Lower lobe of right lung (tissue), 2 donors: ENCODE data around the gene NSF. TPM values are rescaled to one million over a fixed set of nuclear protein-coding genes. Genes with fewer than 3 reads are reported as not detected.
"Not testable (repeated sequence)": the region's sequence is repeated elsewhere in the genome, so short reads cannot be mapped to it uniquely, and the experiment has no call there.

Experiments used
- ATAC-seq, 2 donors: fragments of 200-7000 bp; cut with Tn5 transposase; one replicate each; pipeline ENCODE4 v1.9.1; 2020 to 2022; ENCODE audit warnings: mild to moderate bottlenecking in 2 of 2, moderate library complexity in 2 of 2
- DNase-seq: peaks from one replicate; pipeline ENCODE4 v3.0.0-alpha.2; 2020
- H3K27ac ChIP-seq: fragments of 200-600 bp; one replicate; pipeline ENCODE4 v1.8.0; 2022
- H3K27me3 ChIP-seq: fragments of 200-600 bp; one replicate; pipeline ENCODE4 v1.8.0; 2022; ENCODE audit warnings: low read depth
- H3K36me3 ChIP-seq: fragments of 200-600 bp; one replicate; pipeline ENCODE4 v1.8.0; 2022; ENCODE audit warnings: mild to moderate bottlenecking
- H3K4me1 ChIP-seq: fragments of 200-600 bp; one replicate; pipeline ENCODE4 v1.8.0; 2022
- H3K4me3 ChIP-seq: fragments of 200-600 bp; one replicate; pipeline ENCODE4 v1.8.0; 2022; ENCODE audit warnings: mild to moderate bottlenecking
- H3K9me3 ChIP-seq: fragments of 200-600 bp; one replicate; pipeline ENCODE4 v1.8.0; 2022
- CTCF ChIP-seq: fragments of 200-600 bp; IDR thresholded peaks from one replicate; pipeline ENCODE4 v1.8.0; 2022; ENCODE audit warnings: antibody characterized with exemption, mild to moderate bottlenecking
- intact Hi-C: fragments of 100-400 bp; cut with DNase I; formaldehyde crosslinking; loops from one replicate; pipeline ENCODE4 v1.11.0; 2022
- total RNA-seq: library from RNA; stranded (reverse); fragmentation: NEBNext Ultra II Directional; extraction: Animal tissue kit (Norgen Biotek cat#: 25700); gene quantifications from one replicate; pipeline ENCODE4 v1.2.1, GENCODE V29; 2021
- donor health status: DM: no; HTN: yes; CAD: no; lungs with severe emphysema.

Gene NSF
- total RNA-seq, 1 donor from 2014 or later: 52.7 TPM

DNA sequence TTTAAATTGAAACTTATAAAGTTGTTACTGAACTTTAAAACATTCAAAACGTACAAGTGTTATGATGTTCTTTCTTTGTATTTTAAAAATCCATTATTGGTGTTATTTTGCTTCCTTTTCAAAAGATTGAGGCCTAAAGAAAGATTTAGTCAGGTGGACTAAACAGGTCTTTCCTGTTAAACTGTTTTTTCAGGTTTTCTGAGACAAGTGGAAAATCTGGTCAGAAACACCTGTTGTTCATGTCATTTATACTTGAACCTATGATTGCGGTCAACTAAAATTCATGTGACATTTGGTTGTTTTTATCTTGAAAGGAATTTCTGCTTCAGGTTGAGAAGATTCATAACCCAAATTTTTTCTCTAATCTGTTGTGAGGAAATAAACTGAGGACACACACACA, 108.5 kb downstream of the NSF start:
- H3K36me3 ChIP-seq, H3K27me3 ChIP-seq, H3K9me3 ChIP-seq, ATAC-seq, DNase-seq, intact Hi-C loops, H3K4me1 ChIP-seq, H3K27ac ChIP-seq, H3K4me3 ChIP-seq: not testable (repeated sequence)

DNA sequence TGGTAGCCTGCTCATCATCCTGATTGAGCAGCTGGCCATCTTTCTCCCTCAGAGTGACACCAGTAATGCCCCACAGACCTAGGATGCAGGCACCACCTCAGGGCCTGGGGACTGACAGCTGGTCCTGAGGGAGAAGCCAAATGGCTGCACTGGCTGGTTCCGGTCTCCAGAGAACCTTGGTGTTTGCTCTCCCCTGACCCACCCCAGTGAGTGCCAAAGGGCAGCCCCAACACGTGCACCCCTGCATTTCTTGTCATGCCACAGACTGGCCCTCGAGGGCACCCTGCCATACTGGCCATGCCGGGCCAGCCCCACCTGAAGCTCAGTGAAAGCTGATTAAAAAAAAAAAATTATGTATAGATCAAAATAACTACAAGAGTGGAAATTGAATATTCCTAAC, 127.5 kb downstream of the NSF start:
- TF ChIP-seq CTCF: no peak
- DNase-seq: no peak
- intact Hi-C loops: no loop called here
- H3K4me1 ChIP-seq: no peaks in the 10 kb centered on the region
- H3K27me3 ChIP-seq: no peaks in the 10 kb centered on the region
- no peak overlapping the region for H3K4me3 ChIP-seq
- no peak overlapping the region for H3K27ac ChIP-seq
- ATAC-seq: no peak
- peaks cover 37% of the 10 kb centered on the region for H3K36me3 ChIP-seq
- H3K9me3 ChIP-seq: no peaks in the 10 kb centered on the region

GRCh38 chr17:46719891-46720290, 129.4 kb downstream of the NSF start:
- Histone ChIP-seq H3K4me3 (no peak overlapping the region), H3K9me3 (no peaks in the 10 kb centered on the region), H3K4me1 (no peaks in the 10 kb centered on the region), H3K27me3 (no peaks in the 10 kb centered on the region), H3K36me3 (peaks cover 25% of the 10 kb centered on the region), H3K27ac (no peak overlapping the region)
- no peak for TF ChIP-seq CTCF
- no peak for DNase-seq
- intact Hi-C loops: no loop called here
- no peak for ATAC-seq

DNA sequence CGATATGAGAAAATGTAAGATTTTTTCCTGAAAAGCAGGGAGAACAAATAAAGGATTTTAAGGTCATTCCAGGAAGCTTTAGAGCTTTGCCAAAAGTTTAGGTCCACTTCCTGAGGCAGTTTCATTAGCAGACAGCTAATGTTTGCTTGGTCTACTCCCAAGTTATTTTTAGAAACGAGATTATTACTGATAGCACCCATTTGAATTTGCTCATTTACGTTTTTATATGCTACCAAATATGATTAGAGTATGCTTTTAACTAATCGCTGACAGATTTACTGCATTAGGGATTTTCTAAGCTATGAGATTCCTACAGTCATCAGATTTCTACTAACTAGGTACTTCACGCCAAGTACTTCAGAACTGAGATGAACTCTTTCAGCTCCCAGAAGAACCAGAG, 129.9 kb downstream of the NSF start:
- no peak for ATAC-seq
- Histone ChIP-seq H3K27ac (no peak overlapping the region), H3K9me3 (no peaks in the 10 kb centered on the region), H3K4me3 (no peak overlapping the region), H3K36me3 (peaks cover 24% of the 10 kb centered on the region), H3K27me3 (no peaks in the 10 kb centered on the region), H3K4me1 (no peaks in the 10 kb centered on the region)
- intact Hi-C loops: no loop called here
- no peak for TF ChIP-seq CTCF
- no peak for DNase-seq

DNA sequence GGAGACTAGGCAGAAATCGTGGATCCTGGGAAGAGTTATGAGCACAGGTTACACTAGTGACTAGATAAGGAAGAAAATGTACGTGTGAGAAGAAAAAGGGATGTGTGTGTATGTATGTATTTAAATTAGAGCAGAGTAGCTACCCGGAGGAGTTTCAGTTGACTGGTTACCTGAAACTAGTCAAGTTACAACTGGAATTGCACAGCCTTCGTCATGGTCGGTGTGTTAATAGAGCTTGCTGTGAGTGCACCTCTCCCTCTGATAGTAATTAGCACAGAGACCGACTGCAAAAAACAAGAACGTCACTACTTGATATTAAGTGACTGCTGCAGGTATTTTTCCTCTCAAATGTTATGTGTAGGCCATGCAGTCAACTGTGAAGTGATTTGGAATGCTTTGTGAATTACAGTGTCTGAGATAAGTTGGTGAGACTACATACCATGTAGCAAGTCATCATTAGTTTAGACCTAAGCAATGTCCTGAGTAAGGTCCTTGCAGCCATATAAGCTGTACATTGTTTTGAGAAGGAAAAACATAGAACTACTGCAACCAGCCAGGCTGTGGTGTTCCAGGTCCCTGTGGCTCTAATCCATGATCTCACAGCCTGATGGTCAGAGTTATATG, 132.3 kb downstream of the NSF start:
- Histone ChIP-seq H3K4me3 (no peak overlapping the region), H3K36me3 (peaks cover 34% of the 10 kb centered on the region), H3K27me3 (no peaks in the 10 kb centered on the region), H3K9me3 (no peaks in the 10 kb centered on the region), H3K27ac (no peak overlapping the region), H3K4me1 (no peaks in the 10 kb centered on the region)
- DNase-seq (no peak), ATAC-seq (no peak)
- intact Hi-C loops: no loop called here
- no peak for TF ChIP-seq CTCF

DNA sequence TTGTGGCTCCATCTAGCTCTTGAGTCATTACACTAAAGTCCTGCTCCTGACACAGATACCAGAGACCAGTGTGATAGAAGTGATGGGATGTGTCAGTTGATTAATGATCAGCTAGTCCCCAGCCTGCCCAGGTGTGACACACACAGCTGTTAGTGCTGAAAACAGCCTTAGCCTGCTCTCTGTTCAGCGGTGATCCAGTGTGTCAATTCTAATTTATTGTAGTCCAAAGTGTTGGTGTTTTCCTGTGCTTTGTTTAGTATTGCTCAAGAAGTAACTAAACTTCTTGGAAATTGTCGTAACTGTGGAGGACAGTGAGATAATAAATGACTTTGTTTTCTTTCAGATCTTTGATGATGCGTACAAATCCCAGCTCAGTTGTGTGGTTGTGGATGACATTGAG, 135.7 kb downstream of the NSF start:
- Histone ChIP-seq H3K36me3 (peaks cover 41% of the 10 kb centered on the region), H3K27ac (no peak overlapping the region), H3K9me3 (no peaks in the 10 kb centered on the region), H3K4me3 (no peak overlapping the region), H3K4me1 (no peaks in the 10 kb centered on the region), H3K27me3 (no peaks in the 10 kb centered on the region)
- ATAC-seq: no peak
- intact Hi-C loops: no loop called here
- TF ChIP-seq CTCF: no peak
- no peak for DNase-seq
